ENCODE data around the gene IREB2. TPM values are rescaled to one million over a fixed set of nuclear protein-coding genes. Genes with fewer than 3 reads are reported as not detected.

The IREB2 gene
- total RNA-seq, 1 donor from 2014 or later, result 13.0 TPM

GRCh38 chr15:78421238-78421965, 16.6 kb upstream of the IREB2 start:
- no peak overlapping the region for H3K4me3 ChIP-seq (ENCODE audit: low read depth, low read length)
- DNase-seq (ENCODE audit: low read depth), result no peak
- TF ChIP-seq, protein P1, sequence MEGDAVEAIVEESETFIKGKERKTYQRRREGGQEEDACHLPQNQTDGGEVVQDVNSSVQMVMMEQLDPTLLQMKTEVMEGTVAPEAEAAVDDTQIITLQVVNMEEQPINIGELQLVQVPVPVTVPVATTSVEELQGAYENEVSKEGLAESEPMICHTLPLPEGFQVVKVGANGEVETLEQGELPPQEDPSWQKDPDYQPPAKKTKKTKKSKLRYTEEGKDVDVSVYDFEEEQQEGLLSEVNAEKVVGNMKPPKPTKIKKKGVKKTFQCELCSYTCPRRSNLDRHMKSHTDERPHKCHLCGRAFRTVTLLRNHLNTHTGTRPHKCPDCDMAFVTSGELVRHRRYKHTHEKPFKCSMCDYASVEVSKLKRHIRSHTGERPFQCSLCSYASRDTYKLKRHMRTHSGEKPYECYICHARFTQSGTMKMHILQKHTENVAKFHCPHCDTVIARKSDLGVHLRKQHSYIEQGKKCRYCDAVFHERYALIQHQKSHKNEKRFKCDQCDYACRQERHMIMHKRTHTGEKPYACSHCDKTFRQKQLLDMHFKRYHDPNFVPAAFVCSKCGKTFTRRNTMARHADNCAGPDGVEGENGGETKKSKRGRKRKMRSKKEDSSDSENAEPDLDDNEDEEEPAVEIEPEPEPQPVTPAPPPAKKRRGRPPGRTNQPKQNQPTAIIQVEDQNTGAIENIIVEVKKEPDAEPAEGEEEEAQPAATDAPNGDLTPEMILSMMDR (conservative IDR thresholded peaks at IDR 0.05; ENCODE audit: low read depth, low read length), result no peak

GRCh38 chr15:78422571-78423340, 15.3 kb upstream of the IREB2 start:
- DNase-seq (ENCODE audit: low read depth), result no peak
- TF ChIP-seq, protein P1 (conservative IDR thresholded peaks at IDR 0.05; ENCODE audit: low read depth, low read length), result peak; percentile 99
- no peak overlapping the region for H3K4me3 ChIP-seq (ENCODE audit: low read depth, low read length)

GRCh38 chr15:78424673-78425072, 13.3 kb upstream of the IREB2 start:
- no peak overlapping the region for H3K4me3 ChIP-seq (ENCODE audit: low read depth, low read length)
- TF ChIP-seq, protein P1 (conservative IDR thresholded peaks at IDR 0.05; ENCODE audit: low read depth, low read length), result no peak
- no peak for DNase-seq (ENCODE audit: low read depth)

- TF ChIP-seq, protein P1 (conservative IDR thresholded peaks at IDR 0.05; ENCODE audit: low read depth, low read length), result no peak
- no peak for DNase-seq (ENCODE audit: low read depth)
- no peak overlapping the region for H3K4me3 ChIP-seq (ENCODE audit: low read depth, low read length)
Observed at GRCh38 chr15:78425643-78426042, 12.4 kb upstream of the IREB2 start.

DNA sequence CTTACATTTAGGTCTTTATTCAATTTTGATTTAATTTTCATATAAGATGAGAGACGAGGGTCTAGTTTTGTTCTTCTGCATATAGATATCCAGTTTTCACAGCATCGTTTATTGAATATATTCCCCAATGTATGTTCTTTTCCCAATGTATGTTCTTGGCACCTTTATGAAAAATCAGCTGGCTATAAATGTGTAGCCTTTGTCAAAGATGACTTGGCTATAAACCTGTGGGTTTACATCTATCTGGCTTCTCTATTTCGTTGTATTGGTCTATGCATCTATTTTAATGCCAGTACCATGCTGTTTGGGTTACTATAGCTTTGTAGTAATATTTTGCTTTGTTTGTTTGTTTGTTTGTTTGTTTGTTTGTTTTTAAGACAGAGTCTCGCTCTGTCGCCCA, 11.7 kb upstream of the IREB2 start:
- TF ChIP-seq, protein P1 (conservative IDR thresholded peaks at IDR 0.05; ENCODE audit: low read depth, low read length), result no peak
- DNase-seq (ENCODE audit: low read depth), result no peak
- H3K4me3 ChIP-seq (ENCODE audit: low read depth, low read length), result no peak overlapping the region

GRCh38 chr15:78427953-78428352, 10.1 kb upstream of the IREB2 start:
- no peak for DNase-seq (ENCODE audit: low read depth)
- no peak overlapping the region for H3K4me3 ChIP-seq (ENCODE audit: low read depth, low read length)
- TF ChIP-seq, protein P1 (conservative IDR thresholded peaks at IDR 0.05; ENCODE audit: low read depth, low read length), result no peak

Measured in epithelial cell of proximal tubule (primary cell).